Esophagus muscularis mucosa (tissue), 3 donors: ENCODE measurements around the gene LBHD2.

Experiments
- POLR2A ChIP-seq: fragments of 450-650 bp; IDR thresholded peaks from one replicate; pipeline ENCODE4 v1.6.1; 2017; ENCODE audit warnings: antibody characterized with exemption, moderate library complexity, mild to moderate bottlenecking, low read depth
- POLR2AphosphoS5 ChIP-seq, 2 donors: sonication (generic); formaldehyde crosslinking; IDR thresholded peaks; one replicate each; pipeline ENCODE4 v1.6.1; 2017; ENCODE audit warnings: antibody characterized with exemption in 2 of 2
- TF ChIP-seq, protein P1 (sequence below), 3 experiments: fragments of 200-600 bp in 2 of 3; fragments of 450-650 bp in 1 of 3; sonication (generic) in 2 of 3; IDR thresholded peaks; one replicate each; pipeline ENCODE4 v1.5.1; 2017 to 2019; ENCODE audit warnings: antibody characterized with exemption in 3 of 3, mild to moderate bottlenecking in 2 of 3, moderate library complexity in 1 of 3

DNA sequence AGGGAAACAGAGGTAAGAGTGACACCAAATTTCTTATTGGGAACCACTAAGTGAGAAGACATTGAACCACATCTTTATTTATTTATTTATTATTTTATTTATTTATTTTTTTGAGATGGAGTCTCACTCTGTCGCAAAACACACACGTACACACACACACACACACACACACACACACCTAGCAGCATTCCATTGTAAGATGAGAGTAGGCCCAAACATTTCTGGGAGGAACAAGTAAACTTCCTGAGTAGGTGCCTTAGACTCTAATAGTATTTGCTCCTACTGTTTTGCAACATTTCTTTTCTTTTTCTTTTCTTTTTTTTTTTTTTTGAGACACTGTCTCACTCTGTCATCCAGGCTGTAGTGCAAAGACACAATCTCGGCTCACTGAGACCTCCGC, 19.6 kb upstream of the LBHD2 start:
- TF ChIP-seq POLR2AphosphoS5 (IDR thresholded peaks at IDR 0.05) (no peak), POLR2A (no peak)
- TF ChIP-seq, protein P1, sequence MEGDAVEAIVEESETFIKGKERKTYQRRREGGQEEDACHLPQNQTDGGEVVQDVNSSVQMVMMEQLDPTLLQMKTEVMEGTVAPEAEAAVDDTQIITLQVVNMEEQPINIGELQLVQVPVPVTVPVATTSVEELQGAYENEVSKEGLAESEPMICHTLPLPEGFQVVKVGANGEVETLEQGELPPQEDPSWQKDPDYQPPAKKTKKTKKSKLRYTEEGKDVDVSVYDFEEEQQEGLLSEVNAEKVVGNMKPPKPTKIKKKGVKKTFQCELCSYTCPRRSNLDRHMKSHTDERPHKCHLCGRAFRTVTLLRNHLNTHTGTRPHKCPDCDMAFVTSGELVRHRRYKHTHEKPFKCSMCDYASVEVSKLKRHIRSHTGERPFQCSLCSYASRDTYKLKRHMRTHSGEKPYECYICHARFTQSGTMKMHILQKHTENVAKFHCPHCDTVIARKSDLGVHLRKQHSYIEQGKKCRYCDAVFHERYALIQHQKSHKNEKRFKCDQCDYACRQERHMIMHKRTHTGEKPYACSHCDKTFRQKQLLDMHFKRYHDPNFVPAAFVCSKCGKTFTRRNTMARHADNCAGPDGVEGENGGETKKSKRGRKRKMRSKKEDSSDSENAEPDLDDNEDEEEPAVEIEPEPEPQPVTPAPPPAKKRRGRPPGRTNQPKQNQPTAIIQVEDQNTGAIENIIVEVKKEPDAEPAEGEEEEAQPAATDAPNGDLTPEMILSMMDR (IDR thresholded peaks at IDR 0.05): no peak
